ENCODE measurements around the gene JPT1. TPM values are rescaled to one million over a fixed set of nuclear protein-coding genes. Genes with fewer than 3 reads are reported as not detected.
"Not testable (repeated sequence)": the region's sequence is repeated elsewhere in the genome, so short reads cannot be mapped to it uniquely, and the experiment has no call there.

JPT1 gene
- total and polyA plus RNA-seq, 4 donors: 35.1 to 140 (median 97.1) TPM

DNA sequence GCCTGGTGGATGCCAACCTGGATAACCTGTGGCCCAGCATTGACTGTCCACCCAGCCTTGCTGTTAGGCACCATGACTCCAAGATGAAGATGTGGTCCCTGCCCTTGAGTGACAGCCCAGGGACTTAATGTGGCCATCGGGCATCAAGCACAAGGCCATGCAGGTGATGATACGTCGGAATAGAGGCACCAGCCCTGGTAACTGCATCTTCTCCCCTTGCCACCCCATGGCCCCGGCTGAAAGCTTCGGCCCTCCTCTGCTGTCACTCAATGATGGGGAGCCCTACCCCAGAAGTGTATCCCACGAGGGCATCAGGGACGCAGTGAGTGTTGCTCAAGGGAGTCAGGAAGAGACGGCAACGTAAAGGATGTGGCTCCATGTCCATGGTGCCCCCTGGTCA is 24.7 kb downstream of the JPT1 start:
- 88 to 89% methylated on average over 9 of the region's 9 CpGs for WGBS, 2 donors
- Histone ChIP-seq H3K36me3 (ENCODE audit: control insufficient read depth in 4 of 4, insufficient read depth in 4 of 4, low read length in 4 of 4) (peaks cover 0 to 15% (median 7%) of the 10 kb centered on the region in 4 donors), H3K27ac (ENCODE audit: low read depth in 1 of 2, low read length in 1 of 2) (no peak overlapping the region)

GRCh38 chr17:75128694-75129505 is 25.4 kb downstream of the JPT1 start:
- DNase-seq: no peak
- H3K27ac ChIP-seq (ENCODE audit: low read depth in 1 of 2, low read length in 1 of 2): no peak overlapping the region
- TF ChIP-seq CTCF (IDR thresholded peaks at IDR 0.05; ENCODE audit: control extremely low read depth, extremely low read depth): no peak

More for the DNA sequence above, 24.7 kb downstream of the JPT1 start:
- no peak for ATAC-seq (ENCODE audit: insufficient read depth, low FRiP score)
- Histone ChIP-seq H3K4me3 (no peak overlapping the region), H3K9ac (ENCODE audit: insufficient read depth in 1 of 2, low read length in 2 of 2) (no peak overlapping the region), H3K4me1 (ENCODE audit: control insufficient read depth in 5 of 5, insufficient read depth in 5 of 5, low read length in 5 of 5) (peaks cover 0 to 14% (median 2%) of the 10 kb centered on the region in 5 donors), H3K9me3 (ENCODE audit: control insufficient read depth in 4 of 4, insufficient read depth in 3 of 4, low read length in 3 of 4) (no peaks in the 10 kb centered on the region), H3K27me3 (ENCODE audit: control insufficient read depth in 3 of 3, insufficient read depth in 3 of 3, low read length in 2 of 3) (no peaks in the 10 kb centered on the region)
- DNase-seq: no peak
- no peak for TF ChIP-seq CTCF (IDR thresholded peaks at IDR 0.05; ENCODE audit: control extremely low read depth, extremely low read depth)

DNA sequence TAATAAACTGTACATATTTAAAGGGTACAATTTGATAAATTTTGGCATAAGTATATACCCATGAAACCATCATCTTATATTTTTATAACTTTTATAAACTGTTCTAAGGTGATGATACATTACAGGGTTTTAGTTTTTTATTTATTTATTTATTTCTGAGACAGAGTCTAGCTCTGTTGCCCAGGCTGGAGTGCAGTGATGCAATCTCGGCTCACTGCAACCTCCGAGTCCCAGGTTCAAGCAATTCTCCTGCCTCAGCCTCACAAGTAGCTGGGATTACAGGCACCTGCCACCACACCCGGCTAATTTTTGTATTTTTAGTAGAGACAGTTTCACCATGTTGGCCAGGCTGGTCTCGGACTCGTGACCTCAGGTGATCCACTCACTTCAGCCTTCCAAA is 26.4 kb downstream of the JPT1 start:
- peaks cover 0 to 15% (median 7%) of the 10 kb centered on the region in 4 donors for H3K36me3 ChIP-seq (ENCODE audit: control insufficient read depth in 4 of 4, insufficient read depth in 4 of 4, low read length in 4 of 4)
- ATAC-seq (ENCODE audit: insufficient read depth, low FRiP score): not testable (repeated sequence)

More at GRCh38 chr17:75128694-75129505, 25.4 kb downstream of the JPT1 start:
- WGBS, 2 donors: 91 to 92% methylated on average over 33 of the region's 33 CpGs
- peaks cover 0 to 15% (median 7%) of the 10 kb centered on the region in 4 donors for H3K36me3 ChIP-seq (ENCODE audit: control insufficient read depth in 4 of 4, insufficient read depth in 4 of 4, low read length in 4 of 4)
- ATAC-seq (ENCODE audit: insufficient read depth, low FRiP score): no peak
- no peaks in the 10 kb centered on the region for H3K9me3 ChIP-seq (ENCODE audit: control insufficient read depth in 4 of 4, insufficient read depth in 3 of 4, low read length in 3 of 4)
- no peak overlapping the region for H3K4me3 ChIP-seq
- no peak overlapping the region for H3K9ac ChIP-seq (ENCODE audit: insufficient read depth in 1 of 2, low read length in 2 of 2)
- no peaks in the 10 kb centered on the region for H3K27me3 ChIP-seq (ENCODE audit: control insufficient read depth in 3 of 3, insufficient read depth in 3 of 3, low read length in 2 of 3)
- H3K4me1 ChIP-seq (ENCODE audit: control insufficient read depth in 5 of 5, insufficient read depth in 5 of 5, low read length in 5 of 5): peaks cover 0 to 20% (median 2%) of the 10 kb centered on the region in 5 donors

GRCh38 chr17:75126954-75127353 is 27.4 kb downstream of the JPT1 start:
- H3K9ac ChIP-seq (ENCODE audit: insufficient read depth in 1 of 2, low read length in 2 of 2): no peak overlapping the region
- H3K9me3 ChIP-seq (ENCODE audit: control insufficient read depth in 4 of 4, insufficient read depth in 3 of 4, low read length in 3 of 4): no peaks in the 10 kb centered on the region
- no peak overlapping the region for H3K4me3 ChIP-seq
- H3K36me3 ChIP-seq (ENCODE audit: control insufficient read depth in 4 of 4, insufficient read depth in 4 of 4, low read length in 4 of 4): peaks cover 0 to 15% (median 7%) of the 10 kb centered on the region in 4 donors
- no peaks in the 10 kb centered on the region for H3K27me3 ChIP-seq (ENCODE audit: control insufficient read depth in 3 of 3, insufficient read depth in 3 of 3, low read length in 2 of 3)
- DNase-seq (no peak), ATAC-seq (ENCODE audit: insufficient read depth, low FRiP score) (no peak)
- H3K4me1 ChIP-seq (ENCODE audit: control insufficient read depth in 5 of 5, insufficient read depth in 5 of 5, low read length in 5 of 5): peaks cover 0 to 22% (median 2%) of the 10 kb centered on the region in 5 donors
- H3K27ac ChIP-seq (ENCODE audit: low read depth in 1 of 2, low read length in 1 of 2): no peak overlapping the region
- TF ChIP-seq CTCF (IDR thresholded peaks at IDR 0.05; ENCODE audit: control extremely low read depth, extremely low read depth): no peak
- 85 to 93% methylated on average over 8 of the region's 8 CpGs for WGBS, 2 donors

More for the DNA sequence above, 26.4 kb downstream of the JPT1 start:
- DNase-seq; H3K9me3 ChIP-seq (ENCODE audit: control insufficient read depth in 4 of 4, insufficient read depth in 3 of 4, low read length in 3 of 4); H3K9ac ChIP-seq (ENCODE audit: insufficient read depth in 1 of 2, low read length in 2 of 2); H3K27me3 ChIP-seq (ENCODE audit: control insufficient read depth in 3 of 3, insufficient read depth in 3 of 3, low read length in 2 of 3); H3K27ac ChIP-seq (ENCODE audit: low read depth in 1 of 2, low read length in 1 of 2); H3K4me3 ChIP-seq: not testable (repeated sequence)
- H3K4me1 ChIP-seq (ENCODE audit: control insufficient read depth in 5 of 5, insufficient read depth in 5 of 5, low read length in 5 of 5): peaks cover 0 to 22% (median 2%) of the 10 kb centered on the region in 5 donors
- 86 to 91% methylated on average over 5 of the region's 5 CpGs for WGBS, 2 donors

All from lung (tissue), 12 donors.